ENCODE data around the gene NSG2.

The NSG2 gene

GRCh38 chr5:174046558-174046957 lies 1.1 kb downstream of the NSG2 start:
- Histone ChIP-seq H3K4me1 (ENCODE audit: control insufficient read depth, insufficient read depth, low read length) (no peaks in the 10 kb centered on the region), H3K36me3 (ENCODE audit: control insufficient read depth in 2 of 2, insufficient read depth in 1 of 2, low read length in 2 of 2) (no peaks in the 10 kb centered on the region), H3K4me3 (ENCODE audit: low read depth, low read length) (no peak overlapping the region), H3K9me3 (ENCODE audit: control insufficient read depth, insufficient read depth, low read depth, low read length) (no peaks in the 10 kb centered on the region), H3K27ac (ENCODE audit: extremely low read depth, low read depth, low read length) (no peak overlapping the region)
- POLR2A ChIA-PET: interaction anchor here (0.7 kb wide), 1 partner anchor 321 kb away, joined by 3 read pairs; no protein-coding TSS in a partner anchor
- CTCF ChIA-PET: interaction anchor here (0.6 to 5.4 kb wide), 12 partner anchors 12 to 537 kb away, joined by 3 to 113 read pairs (median 4); no protein-coding TSS in a partner anchor
- no peak for TF ChIP-seq ZBTB10 (tag by site-specific recombination; IDR thresholded peaks at IDR 0.05)
- TF ChIP-seq, protein P1, sequence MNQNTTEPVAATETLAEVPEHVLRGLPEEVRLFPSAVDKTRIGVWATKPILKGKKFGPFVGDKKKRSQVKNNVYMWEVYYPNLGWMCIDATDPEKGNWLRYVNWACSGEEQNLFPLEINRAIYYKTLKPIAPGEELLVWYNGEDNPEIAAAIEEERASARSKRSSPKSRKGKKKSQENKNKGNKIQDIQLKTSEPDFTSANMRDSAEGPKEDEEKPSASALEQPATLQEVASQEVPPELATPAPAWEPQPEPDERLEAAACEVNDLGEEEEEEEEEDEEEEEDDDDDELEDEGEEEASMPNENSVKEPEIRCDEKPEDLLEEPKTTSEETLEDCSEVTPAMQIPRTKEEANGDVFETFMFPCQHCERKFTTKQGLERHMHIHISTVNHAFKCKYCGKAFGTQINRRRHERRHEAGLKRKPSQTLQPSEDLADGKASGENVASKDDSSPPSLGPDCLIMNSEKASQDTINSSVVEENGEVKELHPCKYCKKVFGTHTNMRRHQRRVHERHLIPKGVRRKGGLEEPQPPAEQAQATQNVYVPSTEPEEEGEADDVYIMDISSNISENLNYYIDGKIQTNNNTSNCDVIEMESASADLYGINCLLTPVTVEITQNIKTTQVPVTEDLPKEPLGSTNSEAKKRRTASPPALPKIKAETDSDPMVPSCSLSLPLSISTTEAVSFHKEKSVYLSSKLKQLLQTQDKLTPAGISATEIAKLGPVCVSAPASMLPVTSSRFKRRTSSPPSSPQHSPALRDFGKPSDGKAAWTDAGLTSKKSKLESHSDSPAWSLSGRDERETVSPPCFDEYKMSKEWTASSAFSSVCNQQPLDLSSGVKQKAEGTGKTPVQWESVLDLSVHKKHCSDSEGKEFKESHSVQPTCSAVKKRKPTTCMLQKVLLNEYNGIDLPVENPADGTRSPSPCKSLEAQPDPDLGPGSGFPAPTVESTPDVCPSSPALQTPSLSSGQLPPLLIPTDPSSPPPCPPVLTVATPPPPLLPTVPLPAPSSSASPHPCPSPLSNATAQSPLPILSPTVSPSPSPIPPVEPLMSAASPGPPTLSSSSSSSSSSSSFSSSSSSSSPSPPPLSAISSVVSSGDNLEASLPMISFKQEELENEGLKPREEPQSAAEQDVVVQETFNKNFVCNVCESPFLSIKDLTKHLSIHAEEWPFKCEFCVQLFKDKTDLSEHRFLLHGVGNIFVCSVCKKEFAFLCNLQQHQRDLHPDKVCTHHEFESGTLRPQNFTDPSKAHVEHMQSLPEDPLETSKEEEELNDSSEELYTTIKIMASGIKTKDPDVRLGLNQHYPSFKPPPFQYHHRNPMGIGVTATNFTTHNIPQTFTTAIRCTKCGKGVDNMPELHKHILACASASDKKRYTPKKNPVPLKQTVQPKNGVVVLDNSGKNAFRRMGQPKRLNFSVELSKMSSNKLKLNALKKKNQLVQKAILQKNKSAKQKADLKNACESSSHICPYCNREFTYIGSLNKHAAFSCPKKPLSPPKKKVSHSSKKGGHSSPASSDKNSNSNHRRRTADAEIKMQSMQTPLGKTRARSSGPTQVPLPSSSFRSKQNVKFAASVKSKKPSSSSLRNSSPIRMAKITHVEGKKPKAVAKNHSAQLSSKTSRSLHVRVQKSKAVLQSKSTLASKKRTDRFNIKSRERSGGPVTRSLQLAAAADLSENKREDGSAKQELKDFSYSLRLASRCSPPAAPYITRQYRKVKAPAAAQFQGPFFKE (tag by site-specific recombination; IDR thresholded peaks at IDR 0.05; ENCODE audit: borderline replicate concordance): no peak
- no peak for TF ChIP-seq ZNF707 (tag by site-specific recombination; IDR thresholded peaks at IDR 0.05)
- no peak for TF ChIP-seq HIC1 (tag by site-specific recombination; IDR thresholded peaks at IDR 0.05)
- TF ChIP-seq ZNF24 (tag by site-specific recombination; IDR thresholded peaks at IDR 0.05): no peak
- TF ChIP-seq ZBTB21 (tag by site-specific recombination; IDR thresholded peaks at IDR 0.05): no peak
- TF ChIP-seq MZF1 (tag by site-specific recombination; IDR thresholded peaks at IDR 0.05; ENCODE audit: borderline replicate concordance): no peak

DNA sequence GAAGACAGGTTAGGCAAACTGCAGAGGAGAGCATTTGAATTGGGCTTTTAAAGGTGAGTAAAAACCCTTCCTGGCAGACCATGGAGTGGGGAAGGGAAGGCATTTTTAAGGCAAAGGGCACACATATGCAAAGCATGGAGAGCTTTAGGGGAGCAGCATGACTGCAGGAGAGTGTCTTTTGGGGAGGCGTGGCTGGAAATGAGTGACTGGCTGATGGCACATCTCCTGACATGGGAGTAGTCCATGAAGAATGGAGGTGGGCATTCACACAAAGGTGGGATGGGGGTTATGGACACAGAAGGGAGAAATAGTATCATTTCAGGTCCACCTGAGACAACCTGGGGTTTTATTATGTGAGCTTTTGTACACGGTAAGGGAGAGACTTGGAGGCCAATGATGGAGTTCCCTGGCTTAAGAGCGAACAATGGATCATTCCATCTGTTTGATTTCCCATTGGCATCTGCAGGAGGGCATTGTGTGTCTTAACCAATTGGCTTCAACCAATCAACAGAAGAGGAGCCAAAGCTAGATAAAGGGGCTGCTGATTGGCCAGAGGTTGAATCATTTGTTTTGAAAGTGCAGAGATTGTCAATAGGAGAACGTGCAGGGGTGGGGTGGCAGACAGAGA lies 2.1 kb downstream of the NSG2 start:
- Histone ChIP-seq H3K27ac (ENCODE audit: extremely low read depth, low read depth, low read length) (no peak overlapping the region), H3K4me3 (ENCODE audit: low read depth, low read length) (no peak overlapping the region), H3K36me3 (ENCODE audit: control insufficient read depth in 2 of 2, insufficient read depth in 1 of 2, low read length in 2 of 2) (no peaks in the 10 kb centered on the region), H3K9me3 (ENCODE audit: control insufficient read depth, insufficient read depth, low read depth, low read length) (no peaks in the 10 kb centered on the region), H3K4me1 (ENCODE audit: control insufficient read depth, insufficient read depth, low read length) (no peaks in the 10 kb centered on the region)
- ChIA-PET CTCF (interaction anchor here (0.6 to 5.4 kb wide), 6 partner anchors 11 to 790 kb away, joined by 3 to 113 read pairs (median 4); no protein-coding TSS in a partner anchor), POLR2A (no interaction called here)
- TF ChIP-seq ZSCAN4 (tag by site-specific recombination; IDR thresholded peaks at IDR 0.05): no peak

All from HEK293 (cell line).